ENCODE data around the gene WFDC5.

WFDC5 gene

DNA sequence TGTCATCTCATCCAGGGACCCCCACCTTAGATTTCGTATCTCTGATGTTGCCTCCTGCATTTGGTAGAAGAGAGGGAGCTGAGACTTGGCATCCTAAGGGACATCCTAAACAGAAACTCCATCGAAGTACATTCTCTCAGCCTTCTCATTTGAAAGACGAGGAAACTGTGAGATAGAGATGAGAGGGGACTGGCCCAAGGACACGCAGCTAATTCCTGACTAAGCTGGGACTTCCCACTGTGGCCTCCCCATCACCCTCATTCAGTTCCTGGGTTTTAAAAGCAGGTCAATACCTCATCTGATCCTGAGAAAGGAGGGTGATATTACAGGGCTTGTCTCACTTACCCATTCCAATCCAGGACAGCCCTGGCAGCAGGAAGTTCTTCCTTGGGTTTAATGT, 855 bp upstream of the WFDC5 start:
- no peak for DNase-seq (ENCODE audit: low read depth in 2 of 2, low spot score in 1 of 2)

DNA sequence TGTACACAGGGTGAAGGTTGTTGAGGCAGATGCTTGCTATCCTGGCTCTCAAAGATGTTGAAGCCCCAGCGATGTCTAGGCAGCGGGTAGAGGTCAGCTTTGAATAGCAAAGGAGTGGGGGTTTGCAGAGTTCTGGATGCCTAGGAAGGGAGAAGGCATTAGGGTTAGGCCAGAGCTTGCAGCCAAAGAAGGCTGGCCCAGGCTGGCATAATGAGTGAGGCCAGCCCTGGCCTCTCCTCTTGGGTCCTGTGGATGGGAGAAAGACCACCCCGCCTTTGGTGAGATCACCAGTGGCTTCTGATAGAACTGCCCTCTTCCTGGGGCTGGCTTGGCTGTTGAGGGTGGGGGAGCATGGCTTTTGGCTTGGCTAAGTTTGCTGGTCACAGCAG, 406 bp upstream of the WFDC5 start:
- no peak for DNase-seq (ENCODE audit: low read depth in 2 of 2, low spot score in 1 of 2)

DNA sequence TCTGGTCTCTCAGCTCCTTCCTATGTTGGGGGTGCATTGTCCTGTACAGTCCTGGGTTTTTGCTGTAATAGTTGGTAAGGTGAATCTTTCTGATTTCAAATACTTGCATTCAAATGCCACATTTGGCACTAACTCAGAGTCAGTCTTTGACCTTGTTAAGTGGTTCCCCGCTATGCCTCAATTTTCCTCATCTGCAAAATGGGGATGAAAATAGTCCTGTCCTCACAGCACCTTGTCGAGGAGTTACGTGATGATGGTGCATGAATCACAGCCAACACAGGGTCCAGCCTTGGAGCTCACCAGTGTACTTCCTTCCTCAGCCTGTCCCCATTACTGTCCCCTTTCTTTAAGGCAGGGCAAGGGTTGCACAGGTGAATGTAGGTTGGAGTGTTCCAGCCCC, 1.1 kb downstream of the WFDC5 start:
- no peak for DNase-seq (ENCODE audit: low read depth in 2 of 2, low spot score in 1 of 2)

DNA sequence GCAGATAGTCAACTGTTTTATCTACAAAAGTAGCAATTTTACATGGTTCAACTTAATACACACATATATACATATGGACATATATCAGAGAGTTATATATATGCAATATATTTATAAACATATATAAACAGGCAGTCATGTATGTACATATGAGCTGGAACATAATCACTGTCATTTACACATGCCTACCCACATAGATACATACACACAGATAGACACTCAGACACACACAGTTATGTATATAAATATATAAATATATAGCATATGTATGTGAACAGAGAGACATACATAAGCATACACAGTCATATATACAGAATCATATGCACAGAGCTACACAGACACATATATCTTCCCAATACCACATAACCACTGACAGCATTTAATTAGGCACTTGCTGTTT, 2.2 kb downstream of the WFDC5 start:
- no peak for DNase-seq (ENCODE audit: low read depth in 2 of 2, low spot score in 1 of 2)

DNA sequence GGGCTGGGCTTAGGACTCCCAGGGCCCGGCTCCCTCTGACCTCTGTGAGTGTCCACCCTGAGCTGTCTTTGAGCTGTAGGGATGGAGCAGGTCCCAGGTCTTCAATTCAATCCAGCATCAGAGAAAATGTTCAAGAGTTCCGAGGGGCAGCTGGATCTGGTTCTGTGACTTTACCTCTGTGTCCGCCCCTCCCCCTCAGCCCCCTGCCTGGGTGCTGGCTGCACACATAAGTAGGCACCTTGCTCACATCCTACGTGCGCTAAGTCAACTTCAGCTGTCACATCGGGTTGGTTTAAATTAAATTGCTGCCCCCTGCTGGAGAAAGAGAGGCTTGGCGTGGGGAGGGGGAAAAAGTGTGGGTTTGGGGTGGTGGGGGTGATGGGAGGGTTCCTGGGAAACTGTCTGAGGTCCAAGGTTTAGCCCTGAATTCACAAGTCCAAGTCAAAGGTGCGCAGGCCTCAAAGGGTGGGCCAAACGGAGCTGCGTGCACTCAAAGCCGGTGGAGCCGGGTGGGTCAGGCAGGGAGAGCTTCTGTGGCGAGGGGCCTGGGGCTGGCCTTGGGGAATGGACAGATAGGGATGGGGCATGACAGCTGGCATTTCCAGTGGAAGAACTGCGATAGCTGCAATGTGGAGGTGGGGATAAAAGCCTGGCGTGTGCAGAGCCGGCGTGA, 3.0 kb downstream of the WFDC5 start:
- DNase-seq (ENCODE audit: low read depth in 2 of 2, low spot score in 1 of 2), result no peak

DNA sequence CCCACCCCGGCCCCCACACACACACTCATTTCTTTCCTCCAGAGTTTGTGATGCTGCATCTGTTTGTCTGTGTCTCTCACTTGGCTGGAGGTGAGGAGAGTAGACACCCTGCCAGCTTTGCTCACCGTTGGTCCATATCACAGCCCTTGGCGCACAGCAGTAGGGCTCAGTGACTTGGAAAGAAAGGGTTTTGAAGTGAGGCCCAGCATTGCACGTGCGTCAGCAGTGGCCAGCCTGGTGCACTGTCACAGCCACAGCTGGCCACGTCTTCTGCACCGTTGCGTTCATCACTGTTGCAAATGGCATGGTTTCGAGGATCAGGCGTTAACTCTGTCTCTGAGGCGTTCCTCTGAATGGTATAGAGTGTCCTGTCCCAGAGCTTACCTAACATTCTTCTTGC, 3.7 kb downstream of the WFDC5 start:
- DNase-seq (ENCODE audit: low read depth in 2 of 2, low spot score in 1 of 2), result no peak

DNA sequence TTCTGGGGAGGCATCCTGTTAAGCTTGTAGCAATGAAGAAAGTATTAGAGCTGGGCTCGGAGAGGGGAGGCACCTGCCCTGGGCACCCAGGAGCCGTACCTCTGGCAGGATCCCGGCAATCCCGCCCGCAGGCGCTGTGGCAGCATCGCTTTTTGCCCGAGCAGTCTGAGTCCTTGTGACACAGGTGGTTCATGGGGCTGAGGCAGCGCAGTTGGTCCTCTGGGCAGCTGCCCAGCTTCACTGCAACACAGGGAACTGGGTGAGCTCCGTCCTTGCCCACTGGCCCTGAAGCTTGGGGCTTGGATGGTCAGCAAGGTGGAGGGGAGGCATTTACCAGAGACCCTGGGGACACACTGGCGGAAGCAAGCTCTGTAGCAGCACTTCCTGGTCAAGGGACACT, 4.7 kb downstream of the WFDC5 start:
- DNase-seq (ENCODE audit: low read depth in 2 of 2, low spot score in 1 of 2), result no peak

DNA sequence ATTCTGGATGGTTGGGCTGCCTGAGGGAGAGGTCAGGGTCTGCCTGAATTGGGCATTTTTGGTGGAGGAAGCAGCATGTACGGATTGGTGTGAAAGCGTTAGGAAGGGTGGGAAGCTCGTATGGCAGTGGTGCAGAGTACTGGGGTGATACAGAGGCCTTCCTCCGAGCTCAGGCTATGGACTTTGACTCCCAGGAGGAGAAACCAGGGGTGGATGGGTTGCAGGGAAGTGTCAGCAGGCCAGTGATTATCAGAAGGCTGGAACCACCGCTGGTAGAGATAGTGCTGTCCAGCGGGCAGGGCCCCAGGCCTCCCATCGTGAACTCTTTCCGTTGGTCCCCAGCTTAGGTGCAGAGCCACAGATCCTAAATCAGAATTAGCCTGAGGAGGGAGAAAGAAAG, 5.3 kb downstream of the WFDC5 start:
- DNase-seq (ENCODE audit: low read depth in 2 of 2, low spot score in 1 of 2), result no peak

DNA sequence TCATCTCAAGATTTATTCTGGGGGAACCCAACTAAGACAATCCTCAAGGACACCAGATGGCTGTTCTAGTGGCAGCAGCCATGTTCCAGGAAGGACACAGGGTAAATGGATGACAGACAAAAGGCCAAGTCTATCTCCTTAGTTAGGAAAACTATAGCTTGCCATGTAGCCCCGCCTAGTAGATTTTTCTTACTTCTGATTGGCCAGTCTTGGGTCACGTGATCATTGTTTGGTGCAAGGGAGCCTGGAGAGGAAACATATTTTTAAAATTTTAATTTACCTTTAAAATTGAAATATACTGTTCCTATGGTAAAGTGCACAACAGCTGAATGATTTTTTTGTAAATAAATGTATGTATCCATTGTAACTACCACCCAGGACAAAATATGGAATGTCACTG, 9.7 kb downstream of the WFDC5 start:
- no peak for DNase-seq (ENCODE audit: low read depth in 2 of 2, low spot score in 1 of 2)

DNA sequence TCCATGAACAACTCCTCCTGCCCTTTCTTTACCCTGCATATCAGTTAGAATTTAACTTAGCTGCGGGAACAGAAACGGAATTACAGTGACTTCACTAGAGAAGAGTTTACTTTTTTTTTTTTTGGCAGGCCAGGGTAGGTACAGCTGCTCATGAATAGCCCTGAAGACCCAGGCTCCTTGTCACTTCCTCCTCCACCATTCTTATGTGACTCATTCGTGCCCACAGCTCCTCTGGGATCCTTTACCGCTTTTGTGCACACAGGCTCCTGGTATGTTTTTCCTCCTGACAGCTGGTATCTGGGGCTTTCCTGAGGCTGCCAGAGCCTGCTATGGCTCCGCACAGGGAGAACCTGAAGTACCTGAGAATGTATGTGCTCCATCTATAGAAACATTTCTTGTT, 10.2 kb downstream of the WFDC5 start:
- DNase-seq (ENCODE audit: low read depth in 2 of 2, low spot score in 1 of 2), result no peak

DNA sequence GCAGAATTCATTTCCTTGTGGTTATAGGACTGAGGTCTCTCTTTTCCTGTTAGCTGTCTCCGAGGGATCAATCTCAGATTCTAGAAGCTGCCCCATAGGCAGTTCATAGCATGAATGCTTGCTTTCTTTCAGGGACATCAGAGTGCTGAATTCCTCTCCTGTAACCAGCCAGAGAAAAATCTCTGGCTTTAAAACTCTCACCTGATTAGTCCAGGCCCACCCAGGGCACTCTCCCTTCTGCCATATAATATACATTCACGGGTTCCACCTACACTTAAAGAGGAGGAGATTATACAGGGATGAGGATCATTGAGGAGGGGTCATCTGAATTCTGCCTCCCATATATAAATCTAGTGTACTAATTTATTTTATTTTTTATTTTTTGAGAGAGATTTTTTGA, 11.9 kb downstream of the WFDC5 start:
- DNase-seq (ENCODE audit: low read depth in 2 of 2, low spot score in 1 of 2), result no peak

DNA sequence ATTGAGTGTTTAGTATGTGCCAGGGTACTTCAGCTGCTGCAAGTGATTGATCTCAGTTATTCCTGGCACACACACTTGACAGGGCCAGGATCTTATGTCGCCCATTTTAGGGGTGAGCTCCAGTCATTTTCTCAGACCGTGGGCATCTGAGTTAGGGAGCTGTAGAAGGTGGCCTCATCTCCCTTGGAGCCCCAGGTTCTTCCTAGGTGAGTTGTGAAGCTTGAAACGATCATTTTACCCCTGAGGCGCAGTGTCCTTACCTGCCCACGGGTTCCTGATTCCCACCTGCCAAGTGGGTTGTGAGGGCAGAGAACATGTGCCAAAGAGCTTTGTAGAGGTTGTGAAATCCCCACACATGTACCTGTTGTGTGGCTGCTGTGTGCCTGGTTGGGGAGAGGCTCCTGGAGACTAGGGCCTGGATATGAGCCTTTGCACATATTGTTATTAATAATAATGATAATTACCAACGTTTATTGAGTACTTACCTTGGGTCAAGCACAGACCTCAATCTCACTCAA, 13.6 kb downstream of the WFDC5 start:
- DNase-seq (ENCODE audit: low read depth in 2 of 2, low spot score in 1 of 2), result no peak

DNA sequence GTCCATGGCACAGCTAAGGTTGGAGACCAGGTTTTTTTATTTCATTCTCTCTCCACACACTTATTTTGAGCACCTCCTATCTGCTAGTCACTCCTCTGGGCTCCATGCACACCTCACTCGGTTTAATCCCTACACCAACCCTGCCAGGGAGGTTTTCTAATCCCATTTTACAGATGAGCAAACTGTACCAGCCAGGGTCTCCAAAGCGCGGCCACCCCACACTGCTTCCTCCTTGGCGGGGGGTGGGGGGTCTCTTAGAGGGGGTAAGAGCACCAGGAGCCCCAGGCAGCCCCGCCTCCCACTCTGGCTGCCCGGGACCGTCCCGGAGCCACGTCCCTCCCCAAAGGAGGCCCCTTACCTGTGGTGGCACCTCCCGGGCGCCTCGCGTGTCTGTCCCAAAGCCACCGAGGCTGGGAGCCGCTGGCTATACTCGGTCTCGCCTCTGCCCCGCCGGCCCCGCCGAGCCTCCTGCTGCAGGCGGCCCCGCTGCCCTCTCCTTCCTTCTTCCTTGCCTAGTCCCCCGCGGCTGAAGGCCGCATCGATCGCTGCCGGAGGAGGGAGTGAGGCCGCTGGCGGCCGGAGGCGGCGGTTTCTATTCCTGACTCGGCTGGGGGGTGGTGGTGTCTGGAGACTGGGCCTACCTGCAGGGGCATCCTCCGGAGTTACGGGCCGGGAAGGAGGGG, 14.3 kb downstream of the WFDC5 start, which contains the start of gene KCNS1:
Gene KCNS1, minus strand, starts transcription at position 565 of the 683 bp plus-strand sequence. CDS start 1,891 bp downstream, outside the sequence.
- no peak for DNase-seq (ENCODE audit: low read depth in 2 of 2, low spot score in 1 of 2)

DNA sequence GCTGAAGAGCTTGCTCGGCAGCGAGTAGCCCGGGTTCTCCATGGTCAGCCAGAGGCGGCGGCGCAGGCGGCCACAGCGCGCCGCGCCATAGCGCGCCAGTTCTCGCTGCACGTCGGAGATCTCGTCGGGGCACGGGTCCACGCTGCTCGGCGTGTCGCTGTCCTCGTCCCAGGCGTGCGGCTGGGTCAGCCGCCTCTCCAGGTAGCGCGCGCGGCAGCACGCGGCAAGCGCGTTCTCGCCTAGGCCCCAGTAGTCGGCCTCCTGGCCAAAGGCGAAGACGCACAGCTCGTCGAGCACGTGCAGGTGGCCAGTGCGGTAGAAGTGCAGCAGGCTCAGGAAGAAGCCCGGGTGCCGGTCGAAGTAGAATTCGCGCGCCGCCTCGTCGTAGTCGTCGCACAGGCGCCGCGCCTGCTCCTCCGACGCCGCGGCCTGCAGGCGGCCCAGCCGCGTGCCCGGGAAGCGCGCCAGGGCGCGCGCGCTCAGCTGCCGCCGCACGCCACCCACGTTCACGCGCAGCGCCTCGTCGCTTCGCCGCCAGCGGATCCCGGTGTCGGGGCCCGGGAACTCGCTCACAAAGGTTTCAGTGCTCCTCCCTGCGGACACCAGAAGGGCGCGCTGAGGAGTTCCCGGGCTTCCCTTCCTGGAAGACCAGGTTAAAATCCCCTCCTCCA, 16.7 kb downstream of the WFDC5 start:
- no peak for DNase-seq (ENCODE audit: low read depth in 2 of 2, low spot score in 1 of 2)

DNA sequence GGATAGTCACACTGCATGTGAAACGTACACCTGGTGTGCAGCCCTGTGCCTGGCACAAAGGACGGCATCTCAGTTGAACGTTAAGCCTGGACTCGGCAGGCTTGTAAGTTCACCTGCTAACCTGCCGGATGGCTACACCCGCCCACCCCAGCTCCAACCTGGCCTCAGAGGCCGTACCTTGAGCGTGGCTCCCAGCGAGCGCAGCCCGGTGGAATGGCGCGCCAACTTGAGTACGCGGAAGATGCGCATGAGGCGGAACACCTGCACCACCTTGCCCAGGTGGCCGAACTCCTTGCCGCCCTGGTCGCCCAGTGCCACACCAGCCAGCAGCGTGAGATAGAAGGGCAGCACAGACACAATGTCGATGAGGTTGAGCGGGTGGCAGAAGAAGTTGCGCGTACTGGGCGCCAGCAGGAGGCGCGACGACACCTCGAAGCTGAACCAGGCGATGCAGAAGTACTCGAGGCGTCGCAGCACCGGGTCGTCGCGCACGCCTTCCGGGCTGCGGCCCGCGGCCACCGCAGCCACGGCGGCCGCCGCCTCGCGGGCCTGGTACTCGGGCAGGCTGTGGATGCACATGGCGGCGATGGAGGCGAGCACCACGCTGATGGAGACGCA, 17.4 kb downstream of the WFDC5 start:
- no peak for DNase-seq (ENCODE audit: low read depth in 2 of 2, low spot score in 1 of 2)

DNA sequence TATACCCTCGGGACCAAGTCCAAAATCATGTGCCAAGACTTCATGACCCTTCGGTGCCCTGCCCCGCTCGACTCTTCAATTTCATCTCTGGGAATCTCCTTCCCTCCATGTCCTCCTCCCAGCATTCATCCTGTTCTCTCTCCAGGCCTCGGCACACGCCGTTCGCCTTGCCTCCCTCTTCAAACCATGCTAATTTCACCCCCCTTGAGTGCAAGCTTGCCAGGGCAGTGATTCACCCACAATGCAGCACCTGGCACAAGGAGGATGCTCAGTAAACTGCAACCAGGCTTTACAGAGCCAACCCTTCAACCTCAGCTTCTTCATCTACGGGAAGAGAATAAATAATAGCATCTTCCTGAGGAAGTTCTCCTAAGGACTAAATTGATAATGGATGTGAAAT, 18.2 kb downstream of the WFDC5 start:
- DNase-seq (ENCODE audit: low read depth in 2 of 2, low spot score in 1 of 2), result no peak

DNA sequence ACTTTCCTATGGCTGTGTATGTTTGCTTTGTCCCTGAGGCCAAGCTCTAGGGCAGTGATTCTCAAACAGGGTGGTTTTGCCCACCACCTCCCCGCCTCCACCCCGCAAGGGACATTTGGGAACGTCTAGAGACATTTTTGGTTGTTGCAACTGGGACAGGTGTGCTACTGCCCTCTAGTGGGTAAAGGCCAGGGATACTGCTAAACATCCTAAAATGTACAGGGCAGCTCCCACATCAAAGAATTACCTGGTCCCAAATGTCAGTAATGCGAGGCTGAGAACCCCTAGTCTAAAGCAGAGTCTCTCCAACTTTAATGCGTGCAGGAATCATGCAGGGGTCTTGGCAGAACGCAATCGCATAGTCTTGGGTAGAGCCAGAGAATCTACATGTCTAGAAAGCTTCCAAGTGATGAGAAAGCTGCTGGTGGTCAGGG, 19.2 kb downstream of the WFDC5 start:
- peak; percentile 8 to 29 for DNase-seq (ENCODE audit: low read depth in 2 of 2, low spot score in 1 of 2)

DNA sequence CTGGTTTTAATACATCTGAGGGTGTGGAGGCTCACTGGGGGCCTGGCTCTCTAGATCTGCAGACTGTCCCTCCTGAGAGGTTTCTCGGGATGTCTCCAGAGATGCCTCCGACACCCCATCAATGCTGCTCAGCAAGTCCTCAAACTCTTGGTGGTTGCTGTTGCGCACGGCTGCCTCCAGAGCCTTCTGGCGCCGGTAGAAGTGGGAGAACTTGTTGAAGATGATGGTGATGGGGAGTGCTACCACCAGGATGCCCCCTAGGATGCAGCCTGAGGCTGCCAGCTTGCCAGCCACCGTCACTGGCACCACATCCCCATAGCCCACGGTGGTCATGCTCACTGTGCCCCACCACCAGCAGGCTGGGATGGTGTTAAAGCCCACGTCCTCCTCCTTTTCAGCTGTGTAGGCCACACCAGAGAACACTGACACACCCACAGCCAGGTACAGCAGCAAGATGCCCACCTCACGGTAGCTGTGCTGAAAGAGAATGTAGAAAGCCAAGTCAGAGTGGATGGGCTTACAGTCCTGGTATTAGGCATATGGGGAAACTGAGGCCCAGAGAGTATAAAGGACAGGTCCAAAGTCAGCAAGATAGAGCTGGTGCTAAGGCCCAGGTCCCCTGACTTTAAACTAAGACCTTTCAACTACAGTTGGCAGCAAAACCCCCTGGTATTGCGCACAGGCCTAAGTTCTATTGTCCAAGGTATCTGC, 20.0 kb downstream of the WFDC5 start:
- DNase-seq (ENCODE audit: low read depth in 2 of 2, low spot score in 1 of 2), result no peak

DNA sequence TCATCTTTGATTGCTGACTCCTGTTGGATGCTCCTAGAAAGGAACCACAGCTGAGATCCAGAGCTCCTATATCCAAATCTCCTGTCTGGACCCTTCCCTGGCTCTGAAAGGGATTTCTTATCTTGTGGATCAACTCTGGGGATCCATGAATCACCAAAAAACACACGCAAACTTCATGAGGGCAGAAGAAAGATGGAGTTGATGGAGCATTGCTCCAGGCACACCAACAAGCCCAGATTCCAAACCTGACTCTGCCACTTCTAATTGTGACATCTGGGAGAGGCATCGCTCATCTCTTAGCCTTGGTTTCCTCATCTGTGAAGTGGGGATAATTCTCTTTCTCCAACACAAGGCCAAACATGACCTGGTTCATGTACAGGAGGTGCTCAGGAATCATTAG, 20.8 kb downstream of the WFDC5 start:
- no peak for DNase-seq (ENCODE audit: low read depth in 2 of 2, low spot score in 1 of 2)

DNA sequence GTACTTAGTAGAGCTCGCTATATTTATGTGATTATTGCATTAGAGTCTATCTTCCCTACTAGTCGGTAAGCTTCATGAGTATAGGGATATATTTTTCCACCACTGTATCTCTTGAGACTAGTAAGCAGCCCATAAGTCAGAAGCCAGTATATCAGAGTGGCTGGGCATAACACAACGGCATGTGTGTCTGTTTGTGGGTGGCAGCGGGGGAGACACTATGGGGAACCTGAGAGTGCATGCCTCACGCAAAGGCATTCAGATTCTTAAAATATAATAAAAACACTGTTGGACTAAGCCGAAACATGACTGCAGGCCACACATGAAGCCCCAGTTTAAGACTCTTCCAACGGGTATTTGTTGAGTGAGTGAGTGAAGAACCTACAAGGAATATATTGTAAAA, 22.1 kb downstream of the WFDC5 start:
- no peak for DNase-seq (ENCODE audit: low read depth in 2 of 2, low spot score in 1 of 2)

DNA sequence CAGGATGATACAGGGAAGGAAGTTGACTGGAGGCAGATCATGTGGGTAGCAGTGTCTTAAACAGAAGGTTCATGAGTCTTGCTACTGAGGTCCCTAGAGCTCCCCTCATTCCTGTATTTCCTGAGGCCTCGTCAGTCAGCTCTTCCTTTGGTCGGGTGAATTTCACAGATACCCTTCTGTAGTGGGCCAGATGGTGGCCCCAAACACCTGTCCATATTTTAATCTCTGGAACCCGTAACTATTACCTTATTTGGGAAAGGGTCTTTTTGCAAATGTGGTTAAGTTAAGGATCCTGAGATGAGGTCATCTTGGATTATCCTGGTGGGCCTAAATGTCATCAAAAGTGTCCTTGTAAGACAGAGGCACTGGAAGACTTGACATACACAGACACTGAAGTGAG, 23.6 kb downstream of the WFDC5 start:
- no peak for DNase-seq (ENCODE audit: low read depth in 2 of 2, low spot score in 1 of 2)
